A673 (cell line): ENCODE results near the gene NFATC2.

Experiments
- CTCF ChIP-seq: fragments of 300-800, 200-600 bp; sonication (generic); conservative IDR thresholded peaks from 2 replicates; pipeline ENCODE4 v1.5.1; 2017; ENCODE audit warnings: low read depth, mild to moderate bottlenecking, antibody characterized with exemption, low read length, moderate library complexity, mixed read lengths
- EZH2 ChIP-seq: fragments of 200-600 bp; sonication (generic); IDR thresholded peaks from 2 replicates; pipeline ENCODE4 v1.6.1; 2017; ENCODE audit warnings: borderline replicate concordance, low read depth, mild to moderate bottlenecking, mixed read lengths, antibody characterized with exemption, low read length; ENCODE audit not compliant: poor library complexity, severe bottlenecking

- TF ChIP-seq EZH2 (no peak), CTCF (no peak)
Observed at GRCh38 chr20:51489611-51490010, 52.9 kb downstream of the NFATC2 start.
